ENCODE results near the gene EFNB1. TPM values are rescaled to one million over a fixed set of nuclear protein-coding genes. Genes with fewer than 3 reads are reported as not detected.

Gene EFNB1
- total RNA-seq, 2 donors from 2014 or later, result 19.4 to 21.7 TPM

- Histone ChIP-seq H3K27ac (no peak overlapping the region), H3K9me3 (no peaks in the 10 kb centered on the region), H3K36me3 (no peaks in the 10 kb centered on the region), H3K4me1 (ENCODE audit: control insufficient read depth in 1 of 2, low read depth in 2 of 2) (no peaks in the 10 kb centered on the region), H3K4me3 (no peak overlapping the region), H3K27me3 (replicated peaks; ENCODE audit: insufficient read depth) (no peaks in the 10 kb centered on the region)
- ATAC-seq (ENCODE audit: insufficient number of reproducible peaks, low FRiP score, low read depth) (no peak), DNase-seq (ENCODE audit: low spot score) (no peak)
- TF ChIP-seq CTCF (IDR thresholded peaks at IDR 0.05), result no peak
Measured at GRCh38 chrX:68877606-68878005, 48.8 kb downstream of the EFNB1 start.

GRCh38 chrX:68878977-68879645 is 50.3 kb downstream of the EFNB1 start:
- Histone ChIP-seq H3K27ac (no peak overlapping the region), H3K4me1 (ENCODE audit: control insufficient read depth in 1 of 2, low read depth in 2 of 2) (no peaks in the 10 kb centered on the region), H3K27me3 (replicated peaks; ENCODE audit: insufficient read depth) (no peaks in the 10 kb centered on the region), H3K36me3 (no peaks in the 10 kb centered on the region), H3K4me3 (no peak overlapping the region), H3K9me3 (no peaks in the 10 kb centered on the region)
- DNase-seq (ENCODE audit: low spot score) (no peak), ATAC-seq (ENCODE audit: insufficient number of reproducible peaks, low FRiP score, low read depth) (no peak)
- no peak for TF ChIP-seq CTCF (IDR thresholded peaks at IDR 0.05)

DNA sequence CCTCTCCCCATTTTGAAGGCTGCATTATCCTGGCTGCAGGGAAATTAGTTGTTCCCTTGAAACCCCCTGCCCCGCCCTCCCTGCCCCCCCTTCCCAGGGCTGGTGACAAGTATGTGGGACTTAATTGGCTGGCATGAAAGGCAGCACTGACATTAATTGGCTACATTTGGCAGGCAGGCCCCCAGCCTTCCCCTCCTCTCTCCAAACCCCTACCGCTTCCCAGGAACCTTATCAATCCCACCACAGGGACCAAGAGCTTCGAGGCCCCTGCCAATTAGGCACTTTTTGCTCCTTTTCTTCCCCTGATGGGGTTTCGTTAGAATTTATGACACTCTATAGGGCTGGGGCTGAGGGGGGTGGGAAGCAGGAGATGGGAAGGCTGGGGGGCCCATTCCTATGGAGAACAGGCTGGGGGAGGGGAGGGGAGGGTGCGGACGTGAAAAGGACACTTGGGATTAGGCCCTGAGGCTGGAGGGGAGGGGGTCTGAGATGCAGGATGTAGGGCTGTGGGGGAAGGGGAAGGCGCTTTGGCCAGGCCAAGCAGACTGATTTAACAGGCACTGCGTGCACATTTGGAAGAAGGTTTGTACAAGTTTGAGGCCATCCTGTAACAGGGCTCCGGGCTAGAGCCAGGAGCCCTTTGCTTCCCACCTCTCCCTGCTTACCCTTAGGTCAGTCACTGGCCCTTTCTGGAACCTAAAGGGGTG is 52.2 kb downstream of the EFNB1 start:
- Histone ChIP-seq H3K4me1 (ENCODE audit: control insufficient read depth in 1 of 2, low read depth in 2 of 2) (no peaks in the 10 kb centered on the region), H3K9me3 (no peaks in the 10 kb centered on the region), H3K27me3 (replicated peaks; ENCODE audit: insufficient read depth) (no peaks in the 10 kb centered on the region), H3K4me3 (no peak overlapping the region), H3K36me3 (no peaks in the 10 kb centered on the region), H3K27ac (no peak overlapping the region)
- DNase-seq (ENCODE audit: low spot score) (no peak), ATAC-seq (ENCODE audit: insufficient number of reproducible peaks, low FRiP score, low read depth) (no peak)
- TF ChIP-seq CTCF (IDR thresholded peaks at IDR 0.05), result no peak

- ATAC-seq (ENCODE audit: insufficient number of reproducible peaks, low FRiP score, low read depth), result no peak
- Histone ChIP-seq H3K4me3 (no peak overlapping the region), H3K9me3 (no peaks in the 10 kb centered on the region), H3K27me3 (replicated peaks; ENCODE audit: insufficient read depth) (no peaks in the 10 kb centered on the region), H3K4me1 (ENCODE audit: control insufficient read depth in 1 of 2, low read depth in 2 of 2) (no peaks in the 10 kb centered on the region), H3K27ac (no peak overlapping the region), H3K36me3 (no peaks in the 10 kb centered on the region)
- TF ChIP-seq CTCF (IDR thresholded peaks at IDR 0.05), result no peak
- DNase-seq (ENCODE audit: low spot score), result no peak
Measured at GRCh38 chrX:68881911-68882310, 53.1 kb downstream of the EFNB1 start.

- no peaks in the 10 kb centered on the region for H3K9me3 ChIP-seq
- H3K4me3 ChIP-seq, result no peak overlapping the region
- ATAC-seq (ENCODE audit: insufficient number of reproducible peaks, low FRiP score, low read depth), result no peak
- no peak for TF ChIP-seq CTCF (IDR thresholded peaks at IDR 0.05)
- DNase-seq (ENCODE audit: low spot score), result no peak
- no peaks in the 10 kb centered on the region for H3K27me3 ChIP-seq (replicated peaks; ENCODE audit: insufficient read depth)
- H3K27ac ChIP-seq, result no peak overlapping the region
- H3K4me1 ChIP-seq (ENCODE audit: control insufficient read depth in 1 of 2, low read depth in 2 of 2), result no peaks in the 10 kb centered on the region
- H3K36me3 ChIP-seq, result no peaks in the 10 kb centered on the region
Measured at GRCh38 chrX:68883800-68884199, 55.0 kb downstream of the EFNB1 start.

Data from thoracic aorta (tissue), 2 donors.